GM13976 (cell line): ENCODE measurements around the gene ARAF.

ENCODE experiments used
- DNase-seq: peaks from one replicate; pipeline ENCODE4 v3.0.0; 2012; ENCODE audit warnings: low spot score
- in situ Hi-C: fragments of 300-500 bp; cut with MboI; formaldehyde crosslinking; loops from one replicate; pipeline ENCODE4 v1.12.0; 2022; ENCODE audit warnings: low sequenced_read_pairs, mixed read lengths, inconsistent platforms; ENCODE audit not compliant: unreplicated experiment
- TF ChIP-seq, protein P1 (sequence below): IDR thresholded peaks from 2 replicates; pipeline ENCODE4 v1.5.1; 2012; ENCODE audit warnings: borderline replicate concordance, mild to moderate bottlenecking; ENCODE audit not compliant: insufficient read depth; ENCODE audit errors: extremely low read depth, missing control alignments, control extremely low read depth

Gene ARAF

DNA sequence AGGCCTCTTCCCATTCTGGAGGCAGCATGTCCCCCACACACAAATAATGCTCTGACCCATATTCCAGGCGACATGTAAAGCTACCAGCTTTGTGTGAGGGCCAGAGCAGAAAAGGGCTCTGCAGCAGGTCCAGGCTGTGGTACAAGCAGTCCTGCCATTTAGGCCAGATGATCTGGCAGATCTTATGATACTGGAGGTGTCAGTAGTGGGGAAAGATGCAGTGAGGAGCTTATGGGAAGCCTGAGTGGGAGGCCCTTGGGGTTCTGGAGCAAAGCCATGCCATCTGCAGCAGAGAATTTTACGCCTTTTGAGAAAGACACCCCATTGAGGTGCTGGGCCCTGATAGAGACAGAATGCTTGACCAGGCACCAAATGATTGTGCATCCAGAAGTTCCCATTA, 50.9 kb downstream of the ARAF start:
- in situ Hi-C loops: no loop called here
- DNase-seq: no peak
- TF ChIP-seq, protein P1, sequence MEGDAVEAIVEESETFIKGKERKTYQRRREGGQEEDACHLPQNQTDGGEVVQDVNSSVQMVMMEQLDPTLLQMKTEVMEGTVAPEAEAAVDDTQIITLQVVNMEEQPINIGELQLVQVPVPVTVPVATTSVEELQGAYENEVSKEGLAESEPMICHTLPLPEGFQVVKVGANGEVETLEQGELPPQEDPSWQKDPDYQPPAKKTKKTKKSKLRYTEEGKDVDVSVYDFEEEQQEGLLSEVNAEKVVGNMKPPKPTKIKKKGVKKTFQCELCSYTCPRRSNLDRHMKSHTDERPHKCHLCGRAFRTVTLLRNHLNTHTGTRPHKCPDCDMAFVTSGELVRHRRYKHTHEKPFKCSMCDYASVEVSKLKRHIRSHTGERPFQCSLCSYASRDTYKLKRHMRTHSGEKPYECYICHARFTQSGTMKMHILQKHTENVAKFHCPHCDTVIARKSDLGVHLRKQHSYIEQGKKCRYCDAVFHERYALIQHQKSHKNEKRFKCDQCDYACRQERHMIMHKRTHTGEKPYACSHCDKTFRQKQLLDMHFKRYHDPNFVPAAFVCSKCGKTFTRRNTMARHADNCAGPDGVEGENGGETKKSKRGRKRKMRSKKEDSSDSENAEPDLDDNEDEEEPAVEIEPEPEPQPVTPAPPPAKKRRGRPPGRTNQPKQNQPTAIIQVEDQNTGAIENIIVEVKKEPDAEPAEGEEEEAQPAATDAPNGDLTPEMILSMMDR: no peak

DNA sequence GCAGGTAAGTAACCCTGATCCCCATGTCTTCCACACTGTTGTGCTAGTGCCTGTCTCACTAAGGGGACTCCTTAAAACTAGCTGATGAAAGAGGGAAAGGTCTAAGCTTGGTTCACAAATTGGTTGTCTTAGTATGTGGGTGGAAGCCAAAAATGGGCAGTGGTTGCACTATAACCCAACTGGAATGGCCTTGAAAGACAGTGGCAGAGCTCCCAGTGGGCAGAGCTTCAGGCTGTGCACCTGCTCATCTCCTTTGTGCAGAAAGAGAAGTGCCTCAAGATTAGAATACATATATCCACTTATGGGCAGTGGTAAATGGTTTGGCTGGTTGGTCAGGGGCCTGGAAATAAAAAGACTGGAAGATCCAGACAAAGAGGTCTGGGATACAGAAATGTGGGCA, 51.4 kb downstream of the ARAF start:
- in situ Hi-C loops: no loop called here
- TF ChIP-seq, protein P1: no peak
- DNase-seq: no peak

DNA sequence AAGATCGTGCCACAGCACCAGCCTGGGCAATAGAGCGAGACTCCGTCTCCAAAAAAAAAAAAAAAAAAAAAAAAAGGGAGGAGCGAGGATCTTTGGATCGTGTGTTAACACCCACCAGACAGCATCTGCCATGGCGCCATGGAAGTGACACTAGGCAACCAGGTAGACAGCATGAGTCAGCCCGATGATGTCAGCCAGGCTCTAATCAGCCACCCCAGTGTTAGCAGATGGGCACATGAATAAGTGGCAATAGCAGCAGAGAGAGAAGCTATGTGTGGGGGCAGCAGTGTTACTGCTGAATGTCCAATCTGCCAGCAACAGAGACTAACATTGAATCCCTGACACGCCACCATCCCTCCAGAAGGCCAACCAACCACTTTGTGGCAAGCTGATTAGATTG, 52.1 kb downstream of the ARAF start:
- no peak for DNase-seq
- TF ChIP-seq, protein P1: no peak
- in situ Hi-C loops: no loop called here

DNA sequence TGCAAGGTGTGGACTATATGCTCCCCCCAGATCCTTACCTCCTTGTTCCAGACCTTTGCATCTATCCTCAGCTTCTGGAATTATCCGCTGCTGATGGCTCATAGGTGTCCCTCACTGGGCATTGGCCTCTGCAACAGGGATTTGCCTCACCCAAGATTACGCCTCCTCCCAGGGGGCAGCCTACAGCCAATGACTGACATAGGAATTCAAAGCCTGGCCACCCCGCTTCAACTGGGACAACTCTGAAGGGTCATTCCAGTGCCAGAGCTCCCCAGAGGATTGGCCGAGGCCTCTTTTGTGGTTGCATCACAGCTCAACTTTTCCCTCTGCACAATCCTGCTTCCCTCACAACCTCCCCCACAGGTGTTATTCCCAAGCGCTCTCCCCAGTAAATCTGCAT, 53.6 kb downstream of the ARAF start:
- in situ Hi-C loops: no loop called here
- no peak for DNase-seq
- TF ChIP-seq, protein P1: no peak

DNA sequence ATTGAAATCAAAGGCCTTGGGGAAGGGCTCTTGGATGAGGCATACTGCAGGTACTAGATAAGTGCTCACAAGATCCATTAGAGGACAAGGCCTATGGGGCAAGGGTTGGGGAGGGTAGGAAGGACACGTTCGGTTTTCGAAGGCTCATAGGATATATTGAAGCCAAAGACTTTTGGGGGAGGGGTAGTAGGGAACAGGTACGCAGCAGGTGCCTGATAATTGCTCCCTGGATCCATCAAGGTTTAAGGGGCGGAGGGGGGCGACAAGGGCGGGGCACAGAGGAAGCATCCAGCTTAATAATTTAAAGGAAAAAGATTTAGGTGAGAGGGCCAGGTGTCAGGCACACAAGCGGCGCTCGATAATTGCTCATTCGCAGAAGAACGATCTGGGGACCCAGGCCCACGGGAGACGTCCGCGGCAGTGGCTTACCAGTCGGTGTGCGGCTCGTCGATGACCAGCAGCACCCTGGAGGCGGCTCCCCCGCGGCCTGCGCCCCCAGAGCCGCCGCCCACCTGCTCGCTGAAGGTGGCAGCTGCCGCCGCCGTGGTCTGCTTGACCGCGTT, 58.0 kb downstream of the ARAF start:
- TF ChIP-seq, protein P1: no peak
- no peak for DNase-seq
- in situ Hi-C loops: no loop called here

DNA sequence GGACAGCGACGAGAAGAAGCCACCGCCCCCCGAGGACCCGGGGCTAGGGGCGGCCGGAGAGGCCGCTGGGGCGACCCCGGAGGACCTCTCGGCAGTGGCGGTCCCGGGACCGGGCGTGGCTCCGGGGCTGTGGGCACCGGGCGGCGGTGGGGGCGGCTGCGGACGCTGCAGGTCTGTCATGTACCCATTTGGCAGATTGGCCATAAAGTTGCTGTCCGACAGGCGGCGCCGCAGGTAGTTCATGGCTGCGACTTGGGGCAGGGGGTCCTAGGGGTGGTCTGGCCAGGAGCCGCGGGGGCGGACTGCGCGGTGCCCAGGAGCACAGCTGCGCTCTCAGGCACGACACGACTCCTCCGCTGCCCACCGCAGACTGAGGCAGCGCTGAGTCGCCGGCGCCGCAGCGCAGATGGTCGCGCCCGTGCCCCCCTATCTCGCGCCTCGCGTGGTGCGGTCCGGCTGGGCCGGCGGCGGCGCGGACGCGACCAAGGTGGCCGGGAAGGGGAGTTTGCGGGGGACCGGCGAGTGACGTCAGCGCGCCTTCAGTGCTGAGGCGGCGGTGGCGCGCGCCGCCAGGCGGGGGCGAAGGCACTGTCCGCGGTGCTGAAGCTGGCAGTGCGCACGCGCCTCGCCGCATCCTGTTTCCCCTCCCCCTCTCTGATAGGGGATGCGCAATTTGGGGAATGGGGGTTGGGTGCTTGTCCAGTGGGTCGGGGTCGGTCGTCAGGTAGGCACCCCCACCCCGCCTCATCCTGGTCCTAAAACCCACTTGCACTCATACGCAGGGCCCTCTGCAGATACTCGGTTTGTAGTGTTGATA, 58.7 kb downstream of the ARAF start, which contains the start of gene SYN1:
TSS of gene SYN1 (minus strand) at position 372 of the 817 bp plus-strand sequence. CDS start at position 243, 129 bp downstream.
- TF ChIP-seq, protein P1: peak; percentile 3
- in situ Hi-C loops: no loop called here
- DNase-seq: peak; percentile 92

DNA sequence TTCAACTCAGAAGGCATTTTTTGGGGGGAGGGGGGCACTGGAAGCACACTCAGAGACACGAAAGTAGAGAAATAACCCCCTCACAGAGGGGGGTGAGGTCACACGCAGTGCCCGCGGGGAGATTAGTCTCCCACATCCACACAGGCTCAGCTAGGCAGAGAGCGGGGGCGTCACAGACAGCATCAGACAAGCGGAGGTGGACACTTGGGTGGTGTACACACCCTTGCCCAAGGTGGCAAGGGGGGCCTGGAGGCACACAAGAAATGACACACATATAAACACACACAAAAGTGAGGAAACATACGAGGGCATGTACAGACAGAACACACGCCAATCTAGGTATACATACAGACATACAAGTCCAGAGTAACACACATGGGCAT, 59.3 kb downstream of the ARAF start:
- TF ChIP-seq, protein P1: no peak
- DNase-seq: no peak
- in situ Hi-C loops: no loop called here
